ENCODE results near the gene PDPN. TPM values are rescaled to one million over a fixed set of nuclear protein-coding genes. Genes with fewer than 3 reads are reported as not detected.

Gene PDPN
- total and polyA plus RNA-seq, 9 of the 15 experiments (the other 6 are each of a cell fraction or from before 2014, with no cell fraction given), result 0.11 TPM; not detected in 8

- Histone ChIP-seq H3K4me3 (no peak overlapping the region), H3K27ac (ENCODE audit: extremely low read depth, low read depth, low read length) (no peak overlapping the region), H3K9me1 (ENCODE audit: control insufficient read depth, insufficient read depth, low read length) (no peaks in the 10 kb centered on the region), H3K4me1 (replicated peaks in 1 of 2; ENCODE audit: control insufficient read depth in 2 of 2, insufficient read depth in 2 of 2, low read length in 2 of 2) (no peaks in the 10 kb centered on the region), H4K20me1 (replicated peaks; ENCODE audit: control insufficient read depth, insufficient read depth, low read length) (no peaks in the 10 kb centered on the region; the same call in 1 of the 2 replicates), H3K9ac (ENCODE audit: insufficient read depth in 1 of 2, low read depth in 2 of 2, low read length in 2 of 2) (no peak overlapping the region), H2AFZ (ENCODE audit: low read depth, low read length) (no peak overlapping the region), H3K27me3 (ENCODE audit: control insufficient read depth in 2 of 2, insufficient read depth in 2 of 2, low read length in 2 of 2) (peaks cover 15 to 52% of the 10 kb centered on the region in 2 experiments; a peak in 3 of 5 replicates), H3K9me3 (replicated peaks; ENCODE audit: control insufficient read depth, insufficient read depth, low read depth, low read length) (no peaks in the 10 kb centered on the region), H3K36me3 (ENCODE audit: control insufficient read depth, insufficient read depth, low read length) (no peaks in the 10 kb centered on the region), H3K79me2 (ENCODE audit: control insufficient read depth, insufficient read depth, low read length) (no peaks in the 10 kb centered on the region), H3K4me2 (ENCODE audit: insufficient read depth, low read length) (no peak overlapping the region)
- ChIA-PET POLR2A (no interaction called here), CTCF (ENCODE audit: low intra/inter-chr PET ratio) (no interaction called here)
- intact Hi-C loops (cut with micrococcal nuclease) (no loop called here), in situ Hi-C loops (cut with MboI) (no loop called here)
- FAIRE-seq (no peak), DNase-seq (ENCODE audit: extremely low read depth in 1 of 4, low spot score in 3 of 4) (no peak), ATAC-seq (no peak)
- no peak for TF ChIP-seq TFE3 (CRISPR knock-in tag; IDR thresholded peaks at IDR 0.05)
- no peak for TF ChIP-seq CREM (IDR thresholded peaks at IDR 0.05; ENCODE audit: low read depth)
- no peak for TF ChIP-seq PCBP1 (IDR thresholded peaks at IDR 0.05; ENCODE audit: low read depth, low read length, poor library complexity, severe bottlenecking)
- no peak for TF ChIP-seq DEAF1 (CRISPR knock-in tag; IDR thresholded peaks at IDR 0.05)
- no peak for TF ChIP-seq RCOR1 (IDR thresholded peaks at IDR 0.05; ENCODE audit: borderline replicate concordance in 1 of 2, low read depth in 2 of 2, low read length in 2 of 2)
- no peak for TF ChIP-seq FOXJ3 (CRISPR knock-in tag; IDR thresholded peaks at IDR 0.05)
- no peak for TF ChIP-seq RNF219 (CRISPR knock-in tag; IDR thresholded peaks at IDR 0.05)
- TF ChIP-seq PREB (CRISPR knock-in tag; IDR thresholded peaks at IDR 0.05), result no peak
- TF ChIP-seq NR2F6 (CRISPR knock-in tag; IDR thresholded peaks at IDR 0.05), result no peak
- no peak for TF ChIP-seq ESRRA (IDR thresholded peaks at IDR 0.05; ENCODE audit: borderline replicate concordance, low read depth)
- BruUV-seq (replicated peaks), result no TSS peak
- 0% methylated on average over 2 of the region's 2 CpGs for WGBS (ENCODE audit: insufficient coverage, low coverage, missing lambda C conversion rate)
Measured at GRCh38 chr1:13538832-13539231, 44.8 kb upstream of the PDPN start.

All from K562 (cell line).